Measurements from ENCODE around the gene BTBD16.

BTBD16 gene

DNA sequence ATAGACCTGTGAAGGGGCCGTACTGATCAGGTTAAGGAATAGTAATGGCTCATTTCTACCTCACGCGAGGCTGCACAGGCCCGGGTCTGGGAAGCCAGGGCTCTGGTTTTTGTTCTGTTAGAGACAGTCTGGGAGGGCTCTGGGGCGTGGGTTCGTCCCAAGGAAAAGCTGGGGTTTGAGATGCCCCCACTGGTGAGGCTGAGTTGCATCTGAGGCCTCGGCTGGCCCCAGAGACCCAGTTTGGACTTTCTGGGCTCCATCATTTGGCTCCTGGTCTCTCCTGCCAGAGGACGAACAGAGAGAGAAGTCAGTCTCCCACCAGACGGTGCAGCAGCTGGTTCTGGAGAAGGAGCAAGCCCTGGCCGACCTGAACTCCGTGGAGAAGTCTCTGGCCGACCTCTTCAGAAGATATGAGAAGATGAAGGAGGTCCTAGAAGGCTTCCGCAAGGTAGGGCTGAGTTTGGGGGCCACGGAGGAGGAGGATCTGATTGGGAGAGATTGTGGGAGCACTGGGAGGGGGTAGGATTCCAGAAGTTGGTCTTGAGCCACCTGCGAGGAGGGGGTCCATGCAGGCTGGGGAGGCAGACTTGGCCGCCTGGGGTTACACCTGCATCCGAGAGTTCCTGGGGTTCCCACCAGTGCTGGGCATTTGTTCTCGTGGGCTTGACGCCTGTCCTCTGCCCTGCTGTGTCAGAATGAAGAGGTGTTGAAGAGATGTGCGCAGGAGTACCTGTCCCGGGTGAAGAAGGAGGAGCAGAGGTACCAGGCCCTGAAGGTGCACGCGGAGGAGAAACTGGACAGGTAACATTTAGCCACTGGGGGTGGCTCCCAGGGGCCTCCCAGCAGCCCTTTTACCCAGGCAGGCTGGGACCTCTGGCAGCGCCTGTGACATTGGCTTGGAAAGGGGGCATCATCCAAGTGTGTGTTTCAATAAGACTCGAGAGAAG is 22.5 kb upstream of the BTBD16 start:
- no peak overlapping the region for H3K4me3 ChIP-seq (ENCODE audit: extremely low read depth, insufficient read depth, low read length, poor library complexity, severe bottlenecking)
- H3K9me3 ChIP-seq (ENCODE audit: control insufficient read depth, low read length): no peaks in the 10 kb centered on the region
- peaks cover 50% of the 10 kb centered on the region for H3K36me3 ChIP-seq (ENCODE audit: control insufficient read depth, insufficient read depth, low read length)
- no peaks in the 10 kb centered on the region for H3K4me1 ChIP-seq (ENCODE audit: control insufficient read depth, insufficient read depth, low read length, poor library complexity, severe bottlenecking)
- no peak overlapping the region for H3K27ac ChIP-seq (ENCODE audit: low read depth, low read length, severe bottlenecking)
- WGBS, 2 experiments (ENCODE audit: insufficient coverage in 2 of 2): 93 to 95% methylated on average over 25 of the region's 25 CpGs

- H3K9me3 ChIP-seq (ENCODE audit: control insufficient read depth, low read length): no peaks in the 10 kb centered on the region
- no peak overlapping the region for H3K27ac ChIP-seq (ENCODE audit: low read depth, low read length, severe bottlenecking)
- H3K4me1 ChIP-seq (ENCODE audit: control insufficient read depth, insufficient read depth, low read length, poor library complexity, severe bottlenecking): no peaks in the 10 kb centered on the region
- H3K4me3 ChIP-seq (ENCODE audit: extremely low read depth, insufficient read depth, low read length, poor library complexity, severe bottlenecking): no peak overlapping the region
- peaks cover 48% of the 10 kb centered on the region for H3K36me3 ChIP-seq (ENCODE audit: control insufficient read depth, insufficient read depth, low read length)
- 95 to 97% methylated on average over 9 to 11 of the region's 11 CpGs for WGBS, 2 experiments (ENCODE audit: insufficient coverage in 2 of 2)
These were observed 21.7 kb upstream of the BTBD16 start for GRCh38 chr10:122249303-122249850.

DNA sequence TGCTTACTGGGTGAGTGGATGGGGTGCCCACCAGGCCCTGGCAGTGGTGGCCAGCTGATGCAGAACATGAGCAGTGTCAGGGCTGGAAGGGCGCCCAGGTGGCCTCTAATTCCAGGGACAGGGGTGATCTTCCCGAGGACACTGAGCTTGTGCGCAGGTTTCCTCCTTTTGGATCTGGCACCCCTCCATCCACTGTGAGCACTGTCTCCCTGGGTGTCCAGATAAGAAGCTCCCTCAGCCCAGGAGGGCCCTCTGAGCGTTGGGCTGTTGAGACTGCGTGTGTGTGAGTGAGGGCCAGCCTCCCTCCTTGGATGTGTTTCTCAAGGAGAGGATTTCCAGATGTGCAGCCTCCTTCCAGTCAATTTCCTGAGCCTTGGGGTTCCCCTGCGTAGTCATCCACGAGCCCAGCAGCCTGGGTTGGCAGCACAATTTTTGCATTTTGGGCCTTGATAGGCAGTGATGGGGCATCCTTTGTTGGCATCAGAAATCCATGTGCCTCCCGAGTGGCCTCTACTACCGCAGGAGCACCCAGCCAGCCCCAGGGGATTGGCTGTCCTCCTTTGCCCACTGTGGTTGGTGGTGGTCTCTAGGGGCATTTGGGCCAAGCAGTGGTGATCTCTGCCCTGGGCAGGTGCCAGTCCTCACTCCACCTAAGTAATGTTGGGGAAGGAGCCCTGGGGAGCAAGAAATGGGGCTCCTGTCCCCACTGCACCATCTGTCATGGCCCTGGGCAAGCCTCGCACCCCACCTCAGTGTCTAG is 20.9 kb upstream of the BTBD16 start:
- WGBS, 2 experiments (ENCODE audit: insufficient coverage in 2 of 2): 98 to 100% methylated on average over 4 to 8 of the region's 10 CpGs
- no peak overlapping the region for H3K27ac ChIP-seq (ENCODE audit: low read depth, low read length, severe bottlenecking)
- no peak overlapping the region for H3K4me3 ChIP-seq (ENCODE audit: extremely low read depth, insufficient read depth, low read length, poor library complexity, severe bottlenecking)
- no peaks in the 10 kb centered on the region for H3K9me3 ChIP-seq (ENCODE audit: control insufficient read depth, low read length)
- H3K36me3 ChIP-seq (ENCODE audit: control insufficient read depth, insufficient read depth, low read length): peaks cover 49% of the 10 kb centered on the region
- no peaks in the 10 kb centered on the region for H3K4me1 ChIP-seq (ENCODE audit: control insufficient read depth, insufficient read depth, low read length, poor library complexity, severe bottlenecking)

GRCh38 chr10:122251459-122252255 is 19.4 kb upstream of the BTBD16 start:
- peaks cover 49% of the 10 kb centered on the region for H3K36me3 ChIP-seq (ENCODE audit: control insufficient read depth, insufficient read depth, low read length)

DNA sequence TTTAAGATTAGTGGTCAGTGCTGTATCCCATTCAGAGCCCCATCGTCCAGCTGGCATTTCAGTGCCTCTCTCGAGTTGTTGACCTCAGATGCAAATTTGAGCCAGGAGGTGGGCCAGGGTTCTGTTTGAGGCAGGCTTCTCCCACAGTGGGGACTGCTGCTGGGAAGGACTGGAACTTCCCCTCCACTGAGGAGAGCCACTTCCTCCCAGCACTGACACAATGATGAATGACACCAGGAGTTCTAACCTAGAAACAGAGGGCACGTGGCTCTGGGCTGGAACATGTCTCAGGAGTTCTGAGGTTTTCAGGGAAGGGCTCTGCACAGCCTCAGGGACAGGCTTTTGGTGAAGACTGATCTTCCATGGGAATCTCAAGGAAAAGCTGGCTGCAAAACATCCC is 18.3 kb upstream of the BTBD16 start:
- Histone ChIP-seq H3K9me3 (ENCODE audit: control insufficient read depth, low read length) (no peaks in the 10 kb centered on the region), H3K4me3 (ENCODE audit: extremely low read depth, insufficient read depth, low read length, poor library complexity, severe bottlenecking) (no peak overlapping the region), H3K4me1 (ENCODE audit: control insufficient read depth, insufficient read depth, low read length, poor library complexity, severe bottlenecking) (no peaks in the 10 kb centered on the region), H3K36me3 (ENCODE audit: control insufficient read depth, insufficient read depth, low read length) (peaks cover 49% of the 10 kb centered on the region), H3K27ac (ENCODE audit: low read depth, low read length, severe bottlenecking) (peak overlapping the region; percentile 41)
- 78 to 86% methylated on average over 3 of the region's 3 CpGs for WGBS, 2 experiments (ENCODE audit: insufficient coverage in 2 of 2)

More at GRCh38 chr10:122251459-122252255, 19.4 kb upstream of the BTBD16 start:
- H3K4me1 ChIP-seq (ENCODE audit: control insufficient read depth, insufficient read depth, low read length, poor library complexity, severe bottlenecking): no peaks in the 10 kb centered on the region
- no peaks in the 10 kb centered on the region for H3K9me3 ChIP-seq (ENCODE audit: control insufficient read depth, low read length)
- H3K27ac ChIP-seq (ENCODE audit: low read depth, low read length, severe bottlenecking): no peak overlapping the region
- WGBS, 2 experiments (ENCODE audit: insufficient coverage in 2 of 2): 92 to 96% methylated on average over 9 to 10 of the region's 11 CpGs
- no peak overlapping the region for H3K4me3 ChIP-seq (ENCODE audit: extremely low read depth, insufficient read depth, low read length, poor library complexity, severe bottlenecking)

DNA sequence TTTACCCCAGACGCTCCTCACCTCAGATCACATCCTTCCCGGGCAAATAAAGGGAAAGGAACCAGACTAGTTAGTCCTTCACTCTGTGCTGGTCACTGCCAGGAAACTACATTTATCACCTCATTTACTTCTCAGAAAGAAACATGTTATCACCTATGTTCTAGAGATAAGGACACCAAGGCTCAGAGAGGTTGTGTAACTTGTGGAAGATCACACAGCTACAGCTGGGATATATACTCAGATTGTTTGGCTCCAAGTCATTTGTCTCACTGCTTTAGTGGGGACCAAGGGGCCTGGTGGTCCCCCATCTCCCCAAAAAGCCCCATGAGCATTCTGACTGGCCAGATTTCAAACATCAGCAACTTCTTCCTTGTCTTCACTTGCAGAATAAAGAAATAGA is 17.5 kb upstream of the BTBD16 start:
- Histone ChIP-seq H3K4me3 (ENCODE audit: extremely low read depth, insufficient read depth, low read length, poor library complexity, severe bottlenecking) (no peak overlapping the region), H3K36me3 (ENCODE audit: control insufficient read depth, insufficient read depth, low read length) (peaks cover 48% of the 10 kb centered on the region), H3K4me1 (ENCODE audit: control insufficient read depth, insufficient read depth, low read length, poor library complexity, severe bottlenecking) (peaks cover 5% of the 10 kb centered on the region), H3K27ac (ENCODE audit: low read depth, low read length, severe bottlenecking) (no peak overlapping the region), H3K9me3 (ENCODE audit: control insufficient read depth, low read length) (no peaks in the 10 kb centered on the region)
- 100% methylated on average over 1 of the region's 2 CpGs for WGBS, 2 experiments (ENCODE audit: insufficient coverage in 2 of 2)

DNA sequence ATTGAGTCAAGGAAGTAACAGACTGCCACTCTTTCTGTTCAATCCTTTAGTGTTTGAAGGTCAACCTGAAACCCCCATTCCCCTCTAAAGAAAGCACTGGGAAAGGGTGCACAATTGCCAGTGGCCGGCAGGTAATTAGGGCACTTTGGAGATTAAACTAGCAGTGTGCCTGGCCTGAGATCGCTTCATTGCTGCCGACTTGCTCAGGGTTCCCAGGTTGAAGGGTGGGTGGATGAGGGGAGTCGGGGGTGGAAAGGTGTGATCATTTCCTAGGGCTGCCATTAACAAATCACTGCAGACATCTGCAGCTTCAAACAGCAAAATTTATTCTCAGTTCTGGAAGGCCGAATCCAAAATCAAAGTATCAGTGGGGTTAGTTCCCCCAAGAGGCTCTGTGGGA is 16.3 kb upstream of the BTBD16 start:
- H3K4me3 ChIP-seq (ENCODE audit: extremely low read depth, insufficient read depth, low read length, poor library complexity, severe bottlenecking): no peak overlapping the region
- 93 to 100% methylated on average over 1 to 4 of the region's 5 CpGs for WGBS, 2 experiments (ENCODE audit: insufficient coverage in 2 of 2)
- H3K4me1 ChIP-seq (ENCODE audit: control insufficient read depth, insufficient read depth, low read length, poor library complexity, severe bottlenecking): peaks cover 7% of the 10 kb centered on the region
- no peak overlapping the region for H3K27ac ChIP-seq (ENCODE audit: low read depth, low read length, severe bottlenecking)
- peaks cover 38% of the 10 kb centered on the region for H3K36me3 ChIP-seq (ENCODE audit: control insufficient read depth, insufficient read depth, low read length)
- no peaks in the 10 kb centered on the region for H3K9me3 ChIP-seq (ENCODE audit: control insufficient read depth, low read length)

- peaks cover 35% of the 10 kb centered on the region for H3K36me3 ChIP-seq (ENCODE audit: control insufficient read depth, insufficient read depth, low read length)
- H3K27ac ChIP-seq (ENCODE audit: low read depth, low read length, severe bottlenecking): no peak overlapping the region
- 92% methylated on average over 6 to 10 of the region's 14 CpGs for WGBS, 2 experiments (ENCODE audit: insufficient coverage in 2 of 2)
- no peak overlapping the region for H3K4me3 ChIP-seq (ENCODE audit: extremely low read depth, insufficient read depth, low read length, poor library complexity, severe bottlenecking)
- peaks cover 7% of the 10 kb centered on the region for H3K4me1 ChIP-seq (ENCODE audit: control insufficient read depth, insufficient read depth, low read length, poor library complexity, severe bottlenecking)
- no peaks in the 10 kb centered on the region for H3K9me3 ChIP-seq (ENCODE audit: control insufficient read depth, low read length)
These were observed 15.4 kb upstream of the BTBD16 start for GRCh38 chr10:122255509-122256301.

- no peak overlapping the region for H3K4me3 ChIP-seq (ENCODE audit: extremely low read depth, insufficient read depth, low read length, poor library complexity, severe bottlenecking)
- 88 to 97% methylated on average over 2 to 3 of the region's 3 CpGs for WGBS, 2 experiments (ENCODE audit: insufficient coverage in 2 of 2)
- H3K9me3 ChIP-seq (ENCODE audit: control insufficient read depth, low read length): peaks cover 10% of the 10 kb centered on the region
- H3K36me3 ChIP-seq (ENCODE audit: control insufficient read depth, insufficient read depth, low read length): peaks cover 38% of the 10 kb centered on the region
- H3K4me1 ChIP-seq (ENCODE audit: control insufficient read depth, insufficient read depth, low read length, poor library complexity, severe bottlenecking): peaks cover 7% of the 10 kb centered on the region
- no peak overlapping the region for H3K27ac ChIP-seq (ENCODE audit: low read depth, low read length, severe bottlenecking)
These were observed 14.1 kb upstream of the BTBD16 start for GRCh38 chr10:122257041-122257440.

Measured in mesodermal cell (in vitro differentiated cells).